Hepatocyte (in vitro differentiated cells): Measurements from ENCODE around the gene MEAK7.

Source experiments
- CTCF ChIP-seq: fragments of 200-600 bp; sonication (generic); IDR thresholded peaks from 2 replicates; pipeline ENCODE4 v1.5.1; 2016; ENCODE audit warnings: antibody characterized with exemption, mild to moderate bottlenecking; ENCODE audit not compliant: poor library complexity
- EZH2 ChIP-seq: fragments of 200-600 bp; sonication (generic); IDR thresholded peaks from 2 replicates; pipeline ENCODE4 v1.6.1; 2016; ENCODE audit warnings: antibody characterized with exemption, mild to moderate bottlenecking, borderline replicate concordance
- EZH2phosphoT487 ChIP-seq: fragments of 200-600 bp; sonication (generic); IDR thresholded peaks from one replicate; pipeline ENCODE4 v1.6.1; 2018; ENCODE audit warnings: antibody characterized with exemption, mild to moderate bottlenecking, low read depth, moderate library complexity; ENCODE audit not compliant: unreplicated experiment, severe bottlenecking

- no peak for TF ChIP-seq CTCF
- no peak for TF ChIP-seq EZH2phosphoT487
- TF ChIP-seq EZH2, result no peak
Observed at GRCh38 chr16:84517366-84517765, 12.9 kb upstream of the MEAK7 start.
